Putamen (tissue), 1 donor: ENCODE results near the gene MYOCD.
"Not testable (repeated sequence)": the region's sequence is repeated elsewhere in the genome, so short reads cannot be mapped to it uniquely, and the experiment has no call there.

Experiments
- DNase-seq: peaks from one replicate; pipeline ENCODE4 v3.0.0-alpha.2; 2016; ENCODE audit warnings: low spot score

MYOCD gene

GRCh38 chr17:12665263-12666210 is at the start of gene MYOCD:
TSS of gene MYOCD (plus strand) at chr17:12665890. CDS start at chr17:12666189, 299 bp downstream.
- no peak for DNase-seq

GRCh38 chr17:12616161-12616560 is 49.5 kb upstream of the MYOCD start:
- no peak for DNase-seq

- DNase-seq: no peak
Measured at GRCh38 chr17:12618557-12618956, 47.1 kb upstream of the MYOCD start.

GRCh38 chr17:12619459-12620199 is 46.1 kb upstream of the MYOCD start:
- no peak for DNase-seq

- DNase-seq: no peak
Measured at GRCh38 chr17:12620200-12620720, 45.4 kb upstream of the MYOCD start.

- DNase-seq: no peak
Measured at GRCh38 chr17:12622726-12623125, 43.0 kb upstream of the MYOCD start.

- no peak for DNase-seq
Measured at GRCh38 chr17:12623220-12623848, 42.4 kb upstream of the MYOCD start.

- DNase-seq: no peak
Measured at GRCh38 chr17:12624211-12624610, 41.5 kb upstream of the MYOCD start.

- DNase-seq: no peak
Measured at GRCh38 chr17:12625092-12625491, 40.6 kb upstream of the MYOCD start.

GRCh38 chr17:12627177-12627629 is 38.5 kb upstream of the MYOCD start:
- no peak for DNase-seq

GRCh38 chr17:12627781-12628451 is 37.8 kb upstream of the MYOCD start:
- DNase-seq: no peak

- no peak for DNase-seq
Measured at GRCh38 chr17:12631076-12631475, 34.6 kb upstream of the MYOCD start.

- no peak for DNase-seq
Measured at GRCh38 chr17:12632785-12633184, 32.9 kb upstream of the MYOCD start.

GRCh38 chr17:12634789-12635414 is 30.8 kb upstream of the MYOCD start:
- no peak for DNase-seq

- not testable (repeated sequence) for DNase-seq
Measured at GRCh38 chr17:12635996-12636395, 29.7 kb upstream of the MYOCD start.

- no peak for DNase-seq
Measured at GRCh38 chr17:12637015-12637414, 28.7 kb upstream of the MYOCD start.

GRCh38 chr17:12637745-12638651 is 27.7 kb upstream of the MYOCD start:
- DNase-seq: no peak

GRCh38 chr17:12640364-12640763 is 25.3 kb upstream of the MYOCD start:
- no peak for DNase-seq

GRCh38 chr17:12641084-12641483 is 24.6 kb upstream of the MYOCD start:
- no peak for DNase-seq

GRCh38 chr17:12642034-12642433 is 23.7 kb upstream of the MYOCD start:
- DNase-seq: no peak
